ENCODE results near the gene POU3F1.
A peak's percentile ranks its signal among the peaks of the same experiment; 100 is the strongest.
"Not testable (repeated sequence)": the region's sequence is repeated elsewhere in the genome, so short reads cannot be mapped to it uniquely, and the experiment has no call there.

Gene POU3F1

GRCh38 chr1:38044221-38045215 lies 2.1 kb downstream of the POU3F1 start:
- Histone ChIP-seq H3K4me1 (ENCODE audit: insufficient read depth, low read length) (peaks cover 17% of the 10 kb centered on the region), H3K9ac (ENCODE audit: low read length) (no peak overlapping the region), H3K27me3 (ENCODE audit: control insufficient read depth in 1 of 2, insufficient read depth in 2 of 2, low read length in 2 of 2) (peaks cover 51 to 61% of the 10 kb centered on the region in 2 donors)

GRCh38 chr1:38043036-38043747 lies 3.4 kb downstream of the POU3F1 start:
- Histone ChIP-seq H3K27ac (ENCODE audit: low read depth, low read length) (no peak overlapping the region), H3K9ac (ENCODE audit: low read length) (no peak overlapping the region), H3K27me3 (ENCODE audit: control insufficient read depth in 1 of 2, insufficient read depth in 2 of 2, low read length in 2 of 2) (peaks cover 46 to 60% of the 10 kb centered on the region in 2 donors)

More at GRCh38 chr1:38044221-38045215, 2.1 kb downstream of the POU3F1 start:
- H3K27ac ChIP-seq (ENCODE audit: low read depth, low read length): no peak overlapping the region
- peaks cover 6% of the 10 kb centered on the region for H3K9me3 ChIP-seq (ENCODE audit: low read length)
- H3K4me3 ChIP-seq (ENCODE audit: low read depth in 1 of 2, low read length in 2 of 2): peak overlapping the region in 1 of 2 donors; percentile 18
- no peaks in the 10 kb centered on the region for H3K36me3 ChIP-seq (ENCODE audit: insufficient read depth, low read length)

GRCh38 chr1:38041936-38042834 lies 4.4 kb downstream of the POU3F1 start:
- Histone ChIP-seq H3K4me3 (ENCODE audit: low read depth in 1 of 2, low read length in 2 of 2) (no peak overlapping the region), H3K27me3 (ENCODE audit: control insufficient read depth in 1 of 2, insufficient read depth in 2 of 2, low read length in 2 of 2) (peaks cover 44 to 60% of the 10 kb centered on the region in 2 donors), H3K4me1 (ENCODE audit: insufficient read depth, low read length) (peaks cover 10% of the 10 kb centered on the region), H3K27ac (ENCODE audit: low read depth, low read length) (no peak overlapping the region), H3K36me3 (ENCODE audit: insufficient read depth, low read length) (no peaks in the 10 kb centered on the region), H3K9ac (ENCODE audit: low read length) (no peak overlapping the region), H3K9me3 (ENCODE audit: low read length) (peaks cover 6% of the 10 kb centered on the region)

More at GRCh38 chr1:38043036-38043747, 3.4 kb downstream of the POU3F1 start:
- Histone ChIP-seq H3K4me1 (ENCODE audit: insufficient read depth, low read length) (peaks cover 17% of the 10 kb centered on the region), H3K9me3 (ENCODE audit: low read length) (peaks cover 6% of the 10 kb centered on the region), H3K4me3 (ENCODE audit: low read depth in 1 of 2, low read length in 2 of 2) (no peak overlapping the region), H3K36me3 (ENCODE audit: insufficient read depth, low read length) (no peaks in the 10 kb centered on the region)

GRCh38 chr1:38039331-38040088 lies 7.1 kb downstream of the POU3F1 start:
- Histone ChIP-seq H3K27me3 (ENCODE audit: control insufficient read depth in 1 of 2, insufficient read depth in 2 of 2, low read length in 2 of 2) (peaks cover 41 to 47% of the 10 kb centered on the region in 2 donors), H3K9me3 (ENCODE audit: low read length) (peaks cover 6% of the 10 kb centered on the region), H3K9ac (ENCODE audit: low read length) (no peak overlapping the region), H3K4me1 (ENCODE audit: insufficient read depth, low read length) (peaks cover 6% of the 10 kb centered on the region), H3K4me3 (ENCODE audit: low read depth in 1 of 2, low read length in 2 of 2) (no peak overlapping the region), H3K27ac (ENCODE audit: low read depth, low read length) (no peak overlapping the region), H3K36me3 (ENCODE audit: insufficient read depth, low read length) (no peaks in the 10 kb centered on the region)

GRCh38 chr1:38038861-38039260 lies 7.7 kb downstream of the POU3F1 start:
- H3K4me1 ChIP-seq (ENCODE audit: insufficient read depth, low read length): no peaks in the 10 kb centered on the region
- H3K9ac ChIP-seq (ENCODE audit: low read length): no peak overlapping the region
- peaks cover 35 to 41% of the 10 kb centered on the region in 2 donors for H3K27me3 ChIP-seq (ENCODE audit: control insufficient read depth in 1 of 2, insufficient read depth in 2 of 2, low read length in 2 of 2)
- H3K9me3 ChIP-seq (ENCODE audit: low read length): peaks cover 6% of the 10 kb centered on the region
- H3K27ac ChIP-seq (ENCODE audit: low read depth, low read length): no peak overlapping the region
- no peaks in the 10 kb centered on the region for H3K36me3 ChIP-seq (ENCODE audit: insufficient read depth, low read length)
- H3K4me3 ChIP-seq (ENCODE audit: low read depth in 1 of 2, low read length in 2 of 2): no peak overlapping the region

GRCh38 chr1:38037221-38037939 lies 9.2 kb downstream of the POU3F1 start:
- H3K27me3 ChIP-seq (ENCODE audit: control insufficient read depth in 1 of 2, insufficient read depth in 2 of 2, low read length in 2 of 2): peaks cover 21 to 26% of the 10 kb centered on the region in 2 donors
- no peaks in the 10 kb centered on the region for H3K9me3 ChIP-seq (ENCODE audit: low read length)
- no peak overlapping the region for H3K9ac ChIP-seq (ENCODE audit: low read length)
- H3K4me3 ChIP-seq (ENCODE audit: low read depth in 1 of 2, low read length in 2 of 2): no peak overlapping the region
- H3K36me3 ChIP-seq (ENCODE audit: insufficient read depth, low read length): no peaks in the 10 kb centered on the region
- H3K27ac ChIP-seq (ENCODE audit: low read depth, low read length): no peak overlapping the region
- H3K4me1 ChIP-seq (ENCODE audit: insufficient read depth, low read length): no peaks in the 10 kb centered on the region

- Histone ChIP-seq H3K4me3 (ENCODE audit: low read depth in 1 of 2, low read length in 2 of 2) (no peak overlapping the region), H3K36me3 (ENCODE audit: insufficient read depth, low read length) (no peaks in the 10 kb centered on the region), H3K4me1 (ENCODE audit: insufficient read depth, low read length) (peaks cover 11% of the 10 kb centered on the region), H3K27me3 (ENCODE audit: control insufficient read depth in 1 of 2, insufficient read depth in 2 of 2, low read length in 2 of 2) (peaks cover 0 to 5% of the 10 kb centered on the region in 2 donors), H3K9me3 (ENCODE audit: low read length) (no peaks in the 10 kb centered on the region), H3K9ac (ENCODE audit: low read length) (no peak overlapping the region), H3K27ac (ENCODE audit: low read depth, low read length) (no peak overlapping the region)
Observed at GRCh38 chr1:38034871-38035270, 11.7 kb downstream of the POU3F1 start.

GRCh38 chr1:38032992-38033391 lies 13.6 kb downstream of the POU3F1 start:
- H3K4me1 ChIP-seq (ENCODE audit: insufficient read depth, low read length): peaks cover 25% of the 10 kb centered on the region
- H3K9me3 ChIP-seq (ENCODE audit: low read length); H3K27me3 ChIP-seq (ENCODE audit: control insufficient read depth in 1 of 2, insufficient read depth in 2 of 2, low read length in 2 of 2); H3K4me3 ChIP-seq (ENCODE audit: low read depth in 1 of 2, low read length in 2 of 2); H3K36me3 ChIP-seq (ENCODE audit: insufficient read depth, low read length); H3K27ac ChIP-seq (ENCODE audit: low read depth, low read length); H3K9ac ChIP-seq (ENCODE audit: low read length): not testable (repeated sequence)

- H3K9me3 ChIP-seq (ENCODE audit: low read length): no peaks in the 10 kb centered on the region
- no peaks in the 10 kb centered on the region for H3K36me3 ChIP-seq (ENCODE audit: insufficient read depth, low read length)
- H3K9ac ChIP-seq (ENCODE audit: low read length): no peak overlapping the region
- H3K27ac ChIP-seq (ENCODE audit: low read depth, low read length): no peak overlapping the region
- H3K27me3 ChIP-seq (ENCODE audit: control insufficient read depth in 1 of 2, insufficient read depth in 2 of 2, low read length in 2 of 2): no peaks in the 10 kb centered on the region
- H3K4me3 ChIP-seq (ENCODE audit: low read depth in 1 of 2, low read length in 2 of 2): no peak overlapping the region
- peaks cover 25% of the 10 kb centered on the region for H3K4me1 ChIP-seq (ENCODE audit: insufficient read depth, low read length)
Observed at GRCh38 chr1:38031513-38031866, 15.1 kb downstream of the POU3F1 start.
